CD4-positive, alpha-beta memory T cell (primary cell): Measurements from ENCODE around the gene GSTM3. TPM values are rescaled to one million over a fixed set of nuclear protein-coding genes. Genes with fewer than 3 reads are reported as not detected.
A peak's percentile ranks its signal among the peaks of the same experiment; 100 is the strongest.

Source experiments
- CTCF ChIA-PET: fragments of 350-600 bp; sonication (Branson Sonifier 250); formaldehyde crosslinking; loops from one replicate; lab custom pipeline; 2021; ENCODE audit warnings: inconsistent platforms; ENCODE audit not compliant: partially characterized antibody; lab: Charles Lee
- POLR2A ChIA-PET: fragments of 350-600 bp; sonication (Branson Sonifier 250); formaldehyde crosslinking; loops from one replicate; lab custom pipeline; 2021; ENCODE audit not compliant: partially characterized antibody; lab: Charles Lee
- DNase-seq, 5 donors: peaks; one replicate each; pipeline versions ENCODE4 v3.0.0 to v3.0.0-alpha.2; 2020 to 2022; ENCODE audit warnings: mixed read lengths in 1 of 5
- H3K27ac ChIP-seq: one replicate; pipeline ENCODE4 v1.7.0; 2013; ENCODE audit warnings: low read depth, low read length
- H3K27me3 ChIP-seq: 2 replicates; pipeline ENCODE4 v1.7.0; 2013; ENCODE audit warnings: mild to moderate bottlenecking, low read length, moderate library complexity; ENCODE audit not compliant: insufficient read depth
- H3K36me3 ChIP-seq: 2 replicates; pipeline ENCODE4 v1.7.0; 2013; ENCODE audit warnings: mild to moderate bottlenecking, low read length, moderate library complexity; ENCODE audit not compliant: insufficient read depth
- H3K4me1 ChIP-seq: 2 replicates; pipeline ENCODE4 v1.7.0; 2013; ENCODE audit warnings: mild to moderate bottlenecking, low read length, moderate library complexity; ENCODE audit not compliant: insufficient read depth
- H3K4me3 ChIP-seq, 2 donors: one replicate each; pipeline ENCODE4 v1.7.0; 2013; ENCODE audit warnings: low read length in 2 of 2, mild to moderate bottlenecking in 1 of 2
- H3K9me3 ChIP-seq, 2 donors: one replicate each; pipeline ENCODE4 v1.7.0; 2013; ENCODE audit warnings: low read length in 2 of 2, control low read depth in 1 of 2; ENCODE audit not compliant: control insufficient read depth in 1 of 2
- H3K27ac Mint-ChIP-seq, 7 donors: one replicate each; pipeline ENCODE4 v1.8.0; 2020 to 2021; ENCODE audit warnings: mixed read lengths in 7 of 7, mild to moderate bottlenecking in 6 of 7, inconsistent platforms in 3 of 7, moderate library complexity in 3 of 7
- H3K27me3 Mint-ChIP-seq, 2 donors: one replicate each; pipeline ENCODE4 v1.8.0; 2020 to 2021; ENCODE audit warnings: mixed read lengths in 2 of 2
- H3K36me3 Mint-ChIP-seq, 2 donors: one replicate each; pipeline ENCODE4 v1.8.0; 2020 to 2021; ENCODE audit warnings: mixed read lengths in 2 of 2, inconsistent platforms in 1 of 2, mild to moderate bottlenecking in 1 of 2
- H3K4me1 Mint-ChIP-seq, 4 donors: one replicate each; pipeline ENCODE4 v1.8.0; 2020 to 2021; ENCODE audit warnings: mixed read lengths in 4 of 4, mild to moderate bottlenecking in 1 of 4
- H3K4me3 Mint-ChIP-seq, 8 donors: one replicate each; pipeline ENCODE4 v1.8.0; 2020 to 2021; ENCODE audit warnings: mixed read lengths in 8 of 8, mild to moderate bottlenecking in 7 of 8, moderate library complexity in 6 of 8, inconsistent platforms in 3 of 8
- H3K9me3 Mint-ChIP-seq, 8 donors: one replicate each; pipeline ENCODE4 v1.8.0; 2020 to 2021; ENCODE audit warnings: mixed read lengths in 8 of 8, mild to moderate bottlenecking in 5 of 8, inconsistent platforms in 3 of 8, moderate library complexity in 1 of 8
- intact Hi-C: fragments of 100-400 bp; cut with micrococcal nuclease; formaldehyde crosslinking; loops from one replicate; pipeline ENCODE4 v1.15.1; 2023
- polyA plus RNA-seq, 2 donors: library from polyadenylated mRNA; unstranded; fragments of 300-500 nt; fragmentation: Illumina TruSeq; gene quantifications; one replicate each; pipeline ENCODE4 v1.2.3, GENCODE V29; 2021
- total RNA-seq, 2 experiments: library from RNA; stranded (reverse); gene quantifications; one replicate each; pipeline ENCODE4 v1.2.3, GENCODE V29; 2021

GSTM3 gene
- total and polyA plus RNA-seq, 4 experiments from 2014 or later, result 1.2 to 44.3 (median 13.5) TPM

DNA sequence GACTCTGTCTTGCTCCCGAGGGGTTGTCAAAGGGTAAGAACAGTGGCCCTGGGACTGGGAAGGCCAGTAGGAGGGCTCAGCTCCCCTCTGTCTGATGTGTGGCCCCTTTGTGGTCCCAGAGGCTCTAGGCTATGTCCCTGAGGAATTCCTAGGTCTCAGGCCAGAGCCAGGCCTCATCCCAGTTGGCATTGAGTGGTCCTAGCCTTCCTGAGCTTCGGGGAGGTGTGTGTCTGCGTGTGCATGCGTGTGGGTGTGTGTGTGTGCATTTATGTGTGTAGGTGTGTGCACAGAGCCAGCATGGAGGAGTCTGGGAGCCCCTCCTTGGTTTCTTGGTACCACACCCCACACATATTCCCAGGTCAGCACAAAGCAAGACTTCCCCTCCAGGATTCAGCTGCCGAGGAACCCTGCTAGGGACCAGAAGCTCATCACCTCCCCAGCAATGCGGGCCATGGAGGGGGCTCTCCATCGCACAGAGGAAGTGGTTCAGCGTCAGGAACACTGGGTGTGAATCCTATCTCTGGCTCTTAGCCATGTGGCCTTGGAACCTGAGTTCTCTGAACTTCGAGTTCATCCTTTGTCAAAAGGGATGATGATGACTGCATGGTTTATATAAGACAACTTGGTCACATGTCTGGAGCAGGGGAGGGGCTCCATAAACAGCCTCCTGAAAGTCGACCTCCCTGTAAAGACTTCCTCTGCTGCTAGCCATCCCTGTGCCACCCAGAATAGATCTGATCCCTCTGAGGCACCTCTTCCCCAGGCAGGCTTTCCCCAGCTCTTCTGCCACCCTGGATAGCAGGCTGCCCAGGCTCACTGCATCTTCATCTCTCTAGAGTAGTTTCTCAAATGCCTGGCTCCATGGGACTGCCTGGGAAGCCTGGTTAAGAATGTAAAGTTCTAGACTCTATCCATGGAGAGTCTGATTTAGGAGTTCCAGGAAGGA lies 31.1 kb upstream of the GSTM3 start:
- Histone ChIP-seq H3K36me3 (no peaks in the 10 kb centered on the region), H3K9me3 (no peaks in the 10 kb centered on the region), H3K4me3 (no peak overlapping the region), H3K4me1 (peaks cover 2% of the 10 kb centered on the region), H3K27ac (no peak overlapping the region), H3K27me3 (no peaks in the 10 kb centered on the region)
- DNase-seq, result no peak
- Mint-ChIP-seq H3K27ac (peak overlapping the region in 2 of 7 donors; percentile 39 to 68), H3K4me3 (no peak overlapping the region), H3K36me3 (no peaks in the 10 kb centered on the region), H3K27me3 (peaks cover 0 to 3% of the 10 kb centered on the region in 2 donors), H3K4me1 (peaks cover 7 to 16% (median 9%) of the 10 kb centered on the region in 4 donors), H3K9me3 (no peaks in the 10 kb centered on the region)
- intact Hi-C loops, result no loop called here
- ChIA-PET CTCF (interaction anchor here (0.5 to 27.8 kb wide), 10 partner anchors 8 to 399 kb away, joined by 3 to 864 read pairs (median 28); partner anchors contain the start of genes AHCYL1, EPS8L3 and GNAI3), POLR2A (interaction anchor here (2.8 kb wide), 1 partner anchor 224 kb away, joined by 12 read pairs; the partner anchor contains the start of gene GNAI3)

DNA sequence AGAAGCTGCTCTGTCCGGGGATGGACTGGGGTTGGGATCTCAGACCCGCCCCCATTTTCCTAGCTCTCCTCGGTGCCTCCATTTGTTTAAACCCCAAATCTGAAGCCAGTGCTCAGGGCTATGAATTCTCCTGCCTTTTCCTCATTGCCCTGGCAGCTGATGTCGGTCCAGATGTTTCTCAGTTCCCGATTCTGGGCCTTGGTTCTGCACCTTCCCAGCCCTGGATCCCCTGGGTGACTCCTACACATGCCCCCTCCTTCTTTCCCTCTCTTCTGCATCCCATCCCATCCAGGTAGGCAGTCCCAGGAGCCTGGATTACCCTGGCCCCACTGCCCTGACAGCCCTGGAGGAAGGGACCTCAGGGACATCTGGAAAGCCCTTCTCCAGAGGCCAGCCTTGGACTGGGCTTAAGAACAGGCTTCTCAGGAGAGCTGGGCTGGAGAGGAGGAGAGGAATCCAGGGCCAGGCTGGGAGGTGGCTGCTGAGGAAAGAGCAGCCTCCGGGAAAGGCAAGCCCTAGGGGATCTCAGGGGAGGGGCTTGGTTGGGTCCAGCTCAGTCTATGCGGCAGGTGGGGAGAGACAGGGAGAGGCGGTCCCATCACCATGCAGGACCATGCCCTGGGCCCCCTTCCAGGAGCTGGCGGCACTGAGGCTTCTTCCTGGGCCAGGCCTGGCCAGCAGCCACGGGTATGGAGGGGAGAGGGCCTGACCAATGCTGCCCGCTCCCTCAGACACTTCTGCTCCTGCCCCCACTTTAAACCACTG lies 29.7 kb upstream of the GSTM3 start:
- no peaks in the 10 kb centered on the region for H3K9me3 Mint-ChIP-seq
- POLR2A ChIA-PET, result interaction anchor here (1.2 kb wide), 1 partner anchor 214 kb away, joined by 3 read pairs; the partner anchor contains the start of gene AHCYL1

DNA sequence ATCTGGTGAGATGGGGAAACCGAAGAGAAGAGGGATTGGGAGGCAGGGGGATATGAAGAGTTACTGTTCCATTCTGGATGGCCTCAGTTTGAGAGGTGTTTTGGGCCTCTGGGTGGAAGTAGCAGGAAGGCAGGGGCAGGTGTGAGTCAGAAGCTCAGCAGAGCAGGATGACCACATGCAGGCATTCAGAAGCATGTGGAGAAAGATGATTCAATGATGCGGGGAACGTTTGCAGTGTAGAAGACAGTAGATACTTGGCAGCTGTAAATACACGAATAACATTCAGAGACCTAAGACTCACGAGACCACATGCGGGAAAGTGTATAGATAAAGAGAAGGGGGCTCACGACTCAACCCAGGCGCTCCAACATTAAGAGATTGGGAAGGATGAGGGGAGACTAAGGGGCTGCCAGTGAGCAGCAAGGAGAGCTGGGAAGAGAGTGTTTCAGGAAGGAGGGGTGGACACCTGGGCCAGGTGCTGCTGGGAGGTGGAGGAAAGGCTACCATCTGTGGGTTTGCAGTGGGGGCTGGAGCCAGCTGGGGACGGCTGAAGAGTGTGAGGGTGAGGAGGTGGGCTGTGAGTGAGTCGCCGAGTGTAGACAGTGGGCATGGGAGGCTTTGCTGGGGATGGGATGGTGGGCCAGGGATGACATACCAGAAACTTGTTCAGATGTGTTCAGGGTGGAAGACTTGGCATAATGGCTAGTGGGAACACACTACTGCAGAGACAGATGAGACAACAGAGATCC lies 28.7 kb upstream of the GSTM3 start:
- Mint-ChIP-seq H3K4me1 (peaks cover 3 to 9% (median 4%) of the 10 kb centered on the region in 4 donors), H3K27ac (no peak overlapping the region), H3K27me3 (peaks cover 0 to 3% of the 10 kb centered on the region in 2 donors), H3K36me3 (no peaks in the 10 kb centered on the region), H3K9me3 (no peaks in the 10 kb centered on the region), H3K4me3 (no peak overlapping the region)
- POLR2A ChIA-PET, result interaction anchor here (1.2 kb wide), 1 partner anchor 215 kb away, joined by 3 read pairs; the partner anchor contains the start of gene AHCYL1
- CTCF ChIA-PET, result interaction anchor here (17.7 to 27.8 kb wide), 2 partner anchors 126 to 212 kb away, joined by 394 to 864 read pairs; partner anchors contain the start of gene AHCYL1
- Histone ChIP-seq H3K4me1 (no peaks in the 10 kb centered on the region), H3K36me3 (no peaks in the 10 kb centered on the region), H3K9me3 (no peaks in the 10 kb centered on the region), H3K27ac (no peak overlapping the region), H3K27me3 (no peaks in the 10 kb centered on the region), H3K4me3 (no peak overlapping the region)
- intact Hi-C loops, result no loop called here
- no peak for DNase-seq

More for the DNA sequence above, 29.7 kb upstream of the GSTM3 start:
- peaks cover 0 to 3% of the 10 kb centered on the region in 2 donors for H3K27me3 Mint-ChIP-seq
- Histone ChIP-seq H3K27ac (no peak overlapping the region), H3K9me3 (no peaks in the 10 kb centered on the region), H3K4me1 (no peaks in the 10 kb centered on the region), H3K4me3 (no peak overlapping the region), H3K36me3 (no peaks in the 10 kb centered on the region), H3K27me3 (no peaks in the 10 kb centered on the region)
- no peak overlapping the region for H3K4me3 Mint-ChIP-seq
- H3K27ac Mint-ChIP-seq, result peak overlapping the region in 1 of 7 donors; percentile 65
- no peaks in the 10 kb centered on the region for H3K36me3 Mint-ChIP-seq
- peaks cover 3 to 9% (median 4%) of the 10 kb centered on the region in 4 donors for H3K4me1 Mint-ChIP-seq
- no peak for DNase-seq
- CTCF ChIA-PET, result interaction anchor here (7.5 to 27.8 kb wide), 3 partner anchors 127 to 225 kb away, joined by 97 to 864 read pairs (median 394); partner anchors contain the start of gene AHCYL1
- intact Hi-C loops, result no loop called here

DNA sequence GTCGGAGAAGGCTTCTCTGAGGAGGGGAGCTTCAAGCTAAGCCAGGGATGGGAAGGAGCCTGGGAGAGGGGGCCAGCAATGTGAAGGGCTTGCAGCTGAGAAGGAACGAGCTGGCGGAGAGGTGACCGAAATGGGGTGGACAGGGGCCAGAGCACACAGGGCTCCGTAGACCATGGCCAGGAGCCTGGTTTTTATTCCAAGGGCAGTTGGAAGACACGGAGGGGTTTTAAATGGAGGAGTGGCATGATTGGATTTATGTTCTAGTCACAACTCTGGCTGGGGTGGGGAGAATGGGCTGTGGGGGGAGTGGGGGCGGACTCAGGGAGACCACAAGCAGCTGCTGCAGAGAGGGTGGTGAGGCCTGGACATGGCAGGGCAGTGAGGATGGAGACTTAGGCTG lies 28.0 kb upstream of the GSTM3 start:
- no peaks in the 10 kb centered on the region for H3K36me3 Mint-ChIP-seq
- DNase-seq, result no peak
- no peaks in the 10 kb centered on the region for H3K36me3 ChIP-seq
- H3K4me3 ChIP-seq, result no peak overlapping the region
- peaks cover 3 to 8% (median 4%) of the 10 kb centered on the region in 4 donors for H3K4me1 Mint-ChIP-seq
- no peaks in the 10 kb centered on the region for H3K9me3 Mint-ChIP-seq
- intact Hi-C loops, result no loop called here
- no peak overlapping the region for H3K4me3 Mint-ChIP-seq
- H3K27me3 Mint-ChIP-seq, result peaks cover 0 to 3% of the 10 kb centered on the region in 2 donors
- POLR2A ChIA-PET, result no interaction called here
- H3K9me3 ChIP-seq, result no peaks in the 10 kb centered on the region
- peak overlapping the region in 1 of 7 donors; percentile 47 for H3K27ac Mint-ChIP-seq
- H3K4me1 ChIP-seq, result no peaks in the 10 kb centered on the region
- no peaks in the 10 kb centered on the region for H3K27me3 ChIP-seq
- CTCF ChIA-PET, result interaction anchor here (1.5 to 27.8 kb wide), 3 partner anchors 8 to 213 kb away, joined by 4 to 864 read pairs (median 394); partner anchors contain the start of gene AHCYL1
- no peak overlapping the region for H3K27ac ChIP-seq

DNA sequence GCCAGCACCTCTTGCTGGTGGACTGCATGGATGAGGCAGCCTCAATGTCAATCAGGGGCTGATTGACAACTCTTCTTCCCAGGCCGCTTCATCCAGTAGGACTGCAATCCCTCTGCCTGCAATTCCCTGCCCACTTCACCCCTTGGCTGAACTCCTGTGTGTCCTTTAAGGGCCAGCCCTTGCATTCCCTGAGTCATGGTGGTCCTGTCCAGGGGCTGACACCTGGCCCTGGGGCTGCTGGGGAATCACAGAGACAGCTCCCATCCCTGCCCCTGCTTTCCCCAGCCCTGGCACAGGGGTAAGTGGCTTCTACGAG lies 27.5 kb upstream of the GSTM3 start:
- H3K27me3 Mint-ChIP-seq, result no peaks in the 10 kb centered on the region
- DNase-seq, result no peak
- no peaks in the 10 kb centered on the region for H3K36me3 Mint-ChIP-seq
- no peaks in the 10 kb centered on the region for H3K9me3 Mint-ChIP-seq
- H3K36me3 ChIP-seq, result no peaks in the 10 kb centered on the region
- no peaks in the 10 kb centered on the region for H3K27me3 ChIP-seq
- no peak overlapping the region for H3K27ac ChIP-seq
- H3K4me1 Mint-ChIP-seq, result peaks cover 0 to 4% (median 0%) of the 10 kb centered on the region in 4 donors
- intact Hi-C loops, result no loop called here
- H3K9me3 ChIP-seq, result no peaks in the 10 kb centered on the region
- ChIA-PET POLR2A (no interaction called here), CTCF (interaction anchor here (1.5 to 27.8 kb wide), 3 partner anchors 9 to 214 kb away, joined by 4 to 864 read pairs (median 394); partner anchors contain the start of gene AHCYL1)
- no peak overlapping the region for H3K4me3 Mint-ChIP-seq
- no peaks in the 10 kb centered on the region for H3K4me1 ChIP-seq
- H3K4me3 ChIP-seq, result no peak overlapping the region
- H3K27ac Mint-ChIP-seq, result no peak overlapping the region

DNA sequence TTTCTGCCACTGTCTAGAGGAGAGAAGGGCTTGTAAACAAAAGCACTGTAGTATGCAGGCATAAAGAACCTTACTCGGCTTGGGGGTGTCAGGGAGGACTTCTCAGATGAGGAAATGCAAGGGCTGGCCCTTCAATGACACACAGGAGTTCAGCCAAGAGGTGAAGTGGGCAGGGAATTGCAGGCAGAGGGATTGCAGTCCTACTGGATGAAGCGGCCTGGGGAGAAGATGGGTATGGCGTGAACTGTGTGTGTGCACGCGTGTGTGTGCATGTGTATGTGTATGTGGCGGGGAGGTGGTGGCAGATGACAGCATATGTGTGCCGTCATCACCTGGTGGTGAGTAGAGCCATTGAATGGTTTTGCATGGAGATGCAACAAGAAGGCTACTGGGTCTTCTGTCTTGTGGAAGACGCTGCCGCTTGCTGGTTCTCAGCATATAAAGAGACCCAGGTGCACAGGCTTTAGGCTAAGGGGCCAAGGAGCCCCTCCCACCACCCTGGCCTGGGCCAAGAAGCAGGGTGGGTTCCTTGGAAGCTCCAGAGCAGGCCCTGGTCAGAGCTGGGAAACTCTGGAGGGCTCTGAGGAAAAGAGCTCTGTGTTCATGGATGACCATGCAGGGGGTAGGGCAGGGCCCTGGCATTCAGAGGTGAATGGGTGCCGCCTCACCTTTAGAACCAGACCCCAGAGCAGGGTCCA lies 26.9 kb upstream of the GSTM3 start:
- H3K27ac ChIP-seq, result no peak overlapping the region
- no peaks in the 10 kb centered on the region for H3K36me3 ChIP-seq
- H3K4me1 Mint-ChIP-seq, result peaks cover 0 to 4% (median 0%) of the 10 kb centered on the region in 4 donors
- H3K4me1 ChIP-seq, result no peaks in the 10 kb centered on the region
- H3K9me3 ChIP-seq, result no peaks in the 10 kb centered on the region
- H3K27ac Mint-ChIP-seq, result no peak overlapping the region
- no peak overlapping the region for H3K4me3 Mint-ChIP-seq
- intact Hi-C loops, result no loop called here
- no peak for DNase-seq
- H3K9me3 Mint-ChIP-seq, result no peaks in the 10 kb centered on the region
- no peaks in the 10 kb centered on the region for H3K27me3 ChIP-seq
- H3K4me3 ChIP-seq, result no peak overlapping the region
- no peaks in the 10 kb centered on the region for H3K27me3 Mint-ChIP-seq
- POLR2A ChIA-PET, result no interaction called here
- CTCF ChIA-PET, result interaction anchor here (1.5 to 27.8 kb wide), 3 partner anchors 9 to 214 kb away, joined by 4 to 864 read pairs (median 394); partner anchors contain the start of gene AHCYL1
- no peaks in the 10 kb centered on the region for H3K36me3 Mint-ChIP-seq
